ENCODE data around the gene SLC39A11. TPM values are rescaled to one million over a fixed set of nuclear protein-coding genes. Genes with fewer than 3 reads are reported as not detected.

The SLC39A11 gene
- total and polyA plus RNA-seq, 8 donors = 5.2 to 62.0 (median 12.9) TPM

GRCh38 chr17:72921347-72922054 lies 171.0 kb downstream of the SLC39A11 start:
- TF ChIP-seq EP300 (IDR thresholded peaks at IDR 0.05) (no peak), CTCF (IDR thresholded peaks at IDR 0.05) (no peak), POLR2AphosphoS5 (IDR thresholded peaks at IDR 0.05) (no peak), POLR2A (IDR thresholded peaks at IDR 0.05) (no peak)
- intact Hi-C loops (cut with DNase I; ENCODE audit: low total_unique reads) = no loop called here
- 91 to 97% (median 96%) methylated on average over 5 of the region's 5 CpGs for WGBS, 5 donors
- Histone ChIP-seq H3K36me3 (peaks cover 0 to 10% (median 3%) of the 10 kb centered on the region in 4 donors), H3K27ac (no peak overlapping the region), H3K27me3 (no peaks in the 10 kb centered on the region), H3K9me3 (no peaks in the 10 kb centered on the region), H3K4me3 (no peak overlapping the region), H3K4me1 (no peaks in the 10 kb centered on the region)
- DNase-seq = no peak

GRCh38 chr17:72920513-72920912 lies 172.0 kb downstream of the SLC39A11 start:
- Histone ChIP-seq H3K27me3 (no peaks in the 10 kb centered on the region), H3K36me3 (peaks cover 0 to 10% (median 3%) of the 10 kb centered on the region in 4 donors), H3K4me1 (no peaks in the 10 kb centered on the region), H3K27ac (no peak overlapping the region), H3K4me3 (no peak overlapping the region), H3K9me3 (no peaks in the 10 kb centered on the region)
- intact Hi-C loops (cut with DNase I; ENCODE audit: low total_unique reads) = no loop called here
- 88 to 98% (median 93%) methylated on average over 2 of the region's 2 CpGs for WGBS, 5 donors
- no peak for TF ChIP-seq POLR2A (IDR thresholded peaks at IDR 0.05)
- TF ChIP-seq EP300 (IDR thresholded peaks at IDR 0.05) = no peak
- no peak for TF ChIP-seq POLR2AphosphoS5 (IDR thresholded peaks at IDR 0.05)
- no peak for TF ChIP-seq CTCF (IDR thresholded peaks at IDR 0.05)
- DNase-seq = no peak

- Histone ChIP-seq H3K4me1 (no peaks in the 10 kb centered on the region), H3K27ac (no peak overlapping the region), H3K27me3 (no peaks in the 10 kb centered on the region), H3K36me3 (peaks cover 0 to 7% (median 3%) of the 10 kb centered on the region in 4 donors), H3K4me3 (no peak overlapping the region), H3K9me3 (no peaks in the 10 kb centered on the region)
- 89 to 93% (median 91%) methylated on average over 8 of the region's 8 CpGs for WGBS, 5 donors
- no peak for DNase-seq
- intact Hi-C loops (cut with DNase I; ENCODE audit: low total_unique reads) = no loop called here
- TF ChIP-seq POLR2AphosphoS5 (IDR thresholded peaks at IDR 0.05) = no peak
Measured at GRCh38 chr17:72916991-72917390, 175.5 kb downstream of the SLC39A11 start.

- 87 to 96% (median 94%) methylated on average over 10 of the region's 10 CpGs for WGBS, 5 donors
- no peak for DNase-seq
- intact Hi-C loops (cut with DNase I; ENCODE audit: low total_unique reads) = no loop called here
- Histone ChIP-seq H3K27ac (no peak overlapping the region), H3K4me3 (no peak overlapping the region), H3K9me3 (no peaks in the 10 kb centered on the region), H3K27me3 (no peaks in the 10 kb centered on the region), H3K4me1 (no peaks in the 10 kb centered on the region), H3K36me3 (peaks cover 0 to 7% (median 3%) of the 10 kb centered on the region in 4 donors)
- TF ChIP-seq EP300 (IDR thresholded peaks at IDR 0.05) (no peak), POLR2A (IDR thresholded peaks at IDR 0.05) (no peak), POLR2AphosphoS5 (IDR thresholded peaks at IDR 0.05) (no peak), CTCF (IDR thresholded peaks at IDR 0.05) (no peak)
Measured at GRCh38 chr17:72915625-72916081, 176.8 kb downstream of the SLC39A11 start.

- peaks cover 0 to 19% (median 15%) of the 10 kb centered on the region in 4 donors for H3K36me3 ChIP-seq
- no peak for DNase-seq
- WGBS, 5 donors = 85 to 94% (median 91%) methylated on average over 5 of the region's 5 CpGs
- TF ChIP-seq CTCF (IDR thresholded peaks at IDR 0.05) (no peak), EP300 (IDR thresholded peaks at IDR 0.05) (no peak), POLR2A (IDR thresholded peaks at IDR 0.05) (no peak), POLR2AphosphoS5 (IDR thresholded peaks at IDR 0.05) (no peak)
- no peak overlapping the region for H3K4me3 ChIP-seq
- H3K9me3 ChIP-seq = no peaks in the 10 kb centered on the region
- no peak overlapping the region for H3K27ac ChIP-seq
- intact Hi-C loops (cut with DNase I; ENCODE audit: low total_unique reads) = no loop called here
- H3K4me1 ChIP-seq = no peaks in the 10 kb centered on the region
- no peaks in the 10 kb centered on the region for H3K27me3 ChIP-seq
Measured at GRCh38 chr17:72913142-72913682, 179.3 kb downstream of the SLC39A11 start.
